Hepatic stellate cell (primary cell): ENCODE measurements around the gene ARHGEF5.
"Not testable (repeated sequence)": the region's sequence is repeated elsewhere in the genome, so short reads cannot be mapped to it uniquely, and the experiment has no call there.

Source experiments
- DNase-seq: peaks from one replicate; pipeline ENCODE4 v3.0.0; 2011; ENCODE audit warnings: low spot score

ARHGEF5 gene

GRCh38 chr7:144384071-144384470, 28.9 kb downstream of the ARHGEF5 start:
- no peak for DNase-seq

- no peak for DNase-seq
Measured at GRCh38 chr7:144384555-144385245, 29.5 kb downstream of the ARHGEF5 start.

DNA sequence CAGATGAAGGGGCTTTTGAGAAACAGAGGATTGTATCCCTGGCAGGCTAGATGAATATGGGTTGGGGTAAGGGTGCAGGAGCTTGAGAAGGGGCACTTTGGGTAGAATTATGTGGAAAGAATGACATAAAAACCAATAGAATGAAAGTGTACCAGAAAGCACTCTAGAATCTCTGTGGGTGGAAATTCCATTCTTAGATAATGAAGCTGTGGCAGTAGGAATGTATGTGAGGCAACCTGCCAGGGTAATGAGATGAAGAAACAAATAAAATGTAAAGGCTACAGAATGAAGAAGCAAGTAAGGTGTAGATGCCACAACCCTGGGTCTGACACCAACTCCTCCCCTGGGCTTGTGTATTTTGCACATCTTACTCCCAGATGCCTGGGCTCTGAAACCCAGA, 31.5 kb downstream of the ARHGEF5 start:
- no peak for DNase-seq

DNA sequence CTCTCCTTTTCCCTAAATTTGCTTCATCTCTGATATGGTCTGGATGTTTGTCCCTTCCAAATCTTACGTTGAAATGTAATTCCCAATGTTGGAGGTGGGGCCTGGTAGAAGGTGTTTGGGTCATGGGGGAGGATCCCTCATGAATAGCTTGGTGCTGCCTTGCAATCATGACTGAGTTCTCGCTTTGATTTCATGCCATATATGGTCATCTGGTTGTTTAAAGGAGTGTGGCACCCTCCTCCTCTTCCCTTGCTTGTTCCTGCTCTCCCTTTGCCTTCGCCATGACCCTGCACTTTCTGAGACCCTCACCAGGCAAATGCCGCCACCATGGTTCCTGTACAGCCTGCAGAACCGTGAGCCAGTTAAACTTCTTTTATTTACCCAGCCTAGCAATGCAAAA, 33.7 kb downstream of the ARHGEF5 start:
- no peak for DNase-seq

- DNase-seq = no peak
Measured at GRCh38 chr7:144390481-144390880, 35.3 kb downstream of the ARHGEF5 start.

DNA sequence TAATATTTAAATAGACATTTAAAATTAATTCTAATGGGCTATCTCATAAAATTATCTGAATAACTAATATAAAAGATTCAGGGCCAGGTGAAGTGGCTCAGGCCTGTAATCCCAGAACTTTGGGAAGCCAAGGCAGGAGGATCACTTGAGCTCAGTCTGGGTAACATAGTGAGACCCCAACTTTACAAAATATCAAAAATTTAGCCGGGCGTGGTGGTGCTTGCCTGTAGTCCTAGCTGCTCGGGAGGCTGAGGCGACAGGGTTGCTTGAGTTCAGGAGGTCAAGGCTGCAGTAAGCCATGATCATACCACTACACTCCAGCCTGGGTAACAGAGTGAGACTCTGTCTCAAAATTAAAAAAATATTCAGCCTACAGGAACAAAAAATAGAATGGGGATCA, 35.8 kb downstream of the ARHGEF5 start:
- no peak for DNase-seq

DNA sequence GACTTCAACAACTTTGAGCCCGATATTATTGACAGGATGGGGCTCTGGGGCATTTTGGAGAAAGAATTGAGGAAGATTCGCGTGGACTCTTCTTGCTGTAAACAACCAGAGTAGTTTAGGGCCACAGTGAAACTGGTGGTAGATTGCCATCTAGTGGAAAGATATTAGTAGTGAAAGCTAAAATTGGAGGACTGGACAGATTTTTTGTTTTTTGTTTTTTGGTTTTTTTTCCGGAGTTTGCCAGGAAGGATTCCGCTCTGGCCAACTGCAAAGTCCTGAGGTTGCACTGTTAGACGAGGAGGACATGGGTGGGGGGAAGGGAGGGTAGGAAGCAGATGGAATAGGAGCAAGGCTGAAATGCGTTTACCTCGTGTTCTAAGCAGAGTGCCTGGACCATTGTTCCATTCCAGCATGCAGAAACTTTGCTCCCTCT, 36.6 kb downstream of the ARHGEF5 start:
- peak; percentile 50 for DNase-seq

GRCh38 chr7:144397086-144397485, 41.9 kb downstream of the ARHGEF5 start:
- no peak for DNase-seq

- DNase-seq = no peak
Measured at GRCh38 chr7:144398291-144398690, 43.1 kb downstream of the ARHGEF5 start.

GRCh38 chr7:144398911-144399310, 43.7 kb downstream of the ARHGEF5 start:
- no peak for DNase-seq

DNA sequence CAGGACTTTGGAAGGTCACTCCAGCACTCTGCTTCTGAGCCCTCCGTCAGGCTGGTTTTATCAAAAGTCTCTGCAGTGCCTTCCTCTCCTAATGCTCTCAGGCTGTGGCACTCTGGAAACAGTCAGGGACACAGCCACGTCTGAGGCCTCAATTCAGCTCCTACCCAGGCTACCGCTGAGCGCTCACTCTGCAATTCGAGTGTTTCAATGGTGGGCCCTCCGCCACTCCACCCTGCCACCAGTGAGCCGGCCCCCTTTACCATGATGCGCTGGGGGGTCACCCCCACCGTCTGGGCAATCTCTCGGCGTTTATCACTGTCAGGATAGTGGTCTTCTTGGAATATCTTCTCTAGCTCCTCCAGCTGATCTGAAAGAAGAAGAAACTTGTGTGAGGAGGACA, 44.7 kb downstream of the ARHGEF5 start:
- DNase-seq = no peak

DNA sequence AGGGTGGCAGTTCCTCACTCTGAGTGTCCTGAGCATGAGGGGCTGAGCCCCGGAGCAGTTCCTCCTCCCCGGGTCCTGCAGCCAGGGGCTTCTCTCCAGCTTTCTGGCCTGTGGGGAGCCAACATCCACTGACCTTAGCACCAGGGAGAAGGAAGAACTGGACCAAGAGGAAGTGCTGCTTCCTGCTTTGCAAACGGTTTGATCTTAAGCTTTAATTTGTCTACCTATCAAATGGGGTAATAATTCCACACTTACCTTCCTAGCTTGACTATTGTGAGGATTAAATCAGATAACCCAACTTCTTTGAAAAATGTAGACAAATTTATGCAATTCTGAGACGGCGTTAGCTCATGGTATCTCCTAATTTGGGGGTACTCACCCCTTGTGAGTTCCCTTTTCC, 46.3 kb downstream of the ARHGEF5 start:
- DNase-seq = no peak

- no peak for DNase-seq
Measured at GRCh38 chr7:144403102-144403501, 47.9 kb downstream of the ARHGEF5 start.

GRCh38 chr7:144403649-144404061, 48.5 kb downstream of the ARHGEF5 start, which contains the start of gene NOBOX:
TSS of gene NOBOX (minus strand) at chr7:144403693.
- DNase-seq = no peak

DNA sequence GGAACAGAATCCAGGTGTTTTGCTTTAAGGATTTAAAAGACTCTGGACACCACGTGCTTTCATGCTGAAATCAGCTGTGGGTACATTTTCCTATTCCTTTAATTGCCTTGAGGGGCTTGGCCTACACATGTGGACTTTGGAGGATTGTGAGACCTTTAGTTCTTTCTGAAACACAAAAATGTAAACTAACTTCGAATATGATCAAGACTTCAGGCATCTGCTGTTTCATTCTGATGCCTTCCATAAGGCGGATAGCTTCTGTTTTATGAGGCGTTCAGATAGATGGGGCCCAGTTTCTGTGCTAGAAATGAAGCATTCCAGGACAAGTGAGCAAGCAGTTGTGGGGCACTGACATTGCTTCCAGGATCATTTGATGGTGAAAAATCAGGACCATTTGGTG, 49.7 kb downstream of the ARHGEF5 start:
- DNase-seq = no peak

DNA sequence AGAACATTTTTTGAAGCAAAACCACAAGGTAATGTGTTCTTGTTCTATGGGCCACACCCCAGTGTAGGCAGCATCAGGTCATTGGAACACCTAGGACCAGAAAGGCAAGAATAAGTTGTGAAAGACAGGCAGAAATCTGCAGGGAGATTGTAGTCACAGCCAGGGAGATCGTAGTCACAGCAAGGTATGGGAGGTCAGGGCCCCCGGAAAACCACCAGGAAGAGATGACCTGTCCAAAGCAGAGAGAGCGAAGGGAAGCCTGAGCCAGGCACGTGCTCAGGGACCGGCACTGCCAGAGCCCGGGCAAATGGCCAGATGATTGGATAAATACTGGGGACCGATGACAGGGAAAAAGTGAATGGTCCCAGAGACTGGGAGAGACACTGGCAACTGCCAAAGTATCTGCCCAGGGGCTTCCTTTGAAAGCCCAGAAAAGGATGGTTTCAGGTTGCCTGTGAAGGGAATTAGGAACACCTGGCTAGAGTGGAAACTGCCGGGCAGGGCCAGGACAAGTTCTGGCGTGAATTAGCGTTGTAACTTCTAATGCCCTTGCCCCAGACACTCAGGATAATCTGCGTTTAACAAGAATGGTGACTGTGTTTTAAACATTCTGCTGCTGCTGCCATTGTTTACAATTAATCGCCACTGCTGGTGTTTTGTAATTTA, 52.2 kb downstream of the ARHGEF5 start:
- no peak for DNase-seq

DNA sequence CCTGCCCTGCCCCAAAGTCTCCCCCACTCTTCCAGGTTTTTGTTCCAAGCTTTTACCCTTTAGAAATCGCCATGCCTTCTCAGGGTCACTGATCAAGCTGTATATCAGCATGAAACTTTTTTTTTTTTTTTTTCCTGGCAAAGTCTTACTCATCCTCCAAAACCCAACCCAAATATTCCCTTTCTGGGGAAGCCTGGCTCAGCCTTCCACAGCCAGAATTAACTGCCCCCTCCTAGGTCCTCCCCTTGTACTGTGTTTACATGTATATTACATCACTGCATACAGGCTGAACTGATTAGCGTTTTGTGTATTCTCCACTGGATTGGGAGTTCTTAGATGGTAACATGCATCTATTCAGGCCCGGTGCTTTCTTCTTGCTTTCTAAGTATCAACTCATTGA, 52.9 kb downstream of the ARHGEF5 start:
- DNase-seq = no peak

GRCh38 chr7:144410441-144410840, 55.2 kb downstream of the ARHGEF5 start:
- DNase-seq = no peak

GRCh38 chr7:144414815-144415214, 59.6 kb downstream of the ARHGEF5 start:
- DNase-seq = no peak

GRCh38 chr7:144415858-144416257, 60.7 kb downstream of the ARHGEF5 start:
- no peak for DNase-seq

DNA sequence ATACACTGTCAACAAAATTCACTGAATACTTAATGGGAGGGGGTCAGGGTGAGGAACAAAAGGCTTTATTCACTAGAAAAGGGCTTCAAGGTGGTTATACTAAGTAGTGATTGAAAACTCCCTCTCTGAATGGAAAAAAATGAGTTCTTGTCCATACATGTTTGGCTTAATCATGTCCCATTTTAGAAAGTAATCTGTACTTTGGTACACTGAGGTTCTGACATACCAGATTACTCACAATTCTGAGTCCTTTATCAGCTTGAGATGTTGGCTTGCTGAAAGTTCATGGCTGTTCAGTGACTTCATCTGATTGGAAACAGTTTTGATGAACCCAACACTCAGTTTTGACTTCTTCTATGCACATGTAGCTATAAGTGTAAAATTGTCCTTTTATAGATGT, 61.1 kb downstream of the ARHGEF5 start:
- DNase-seq = no peak

- not testable (repeated sequence) for DNase-seq
Measured at GRCh38 chr7:144418931-144419330, 63.7 kb downstream of the ARHGEF5 start.

DNA sequence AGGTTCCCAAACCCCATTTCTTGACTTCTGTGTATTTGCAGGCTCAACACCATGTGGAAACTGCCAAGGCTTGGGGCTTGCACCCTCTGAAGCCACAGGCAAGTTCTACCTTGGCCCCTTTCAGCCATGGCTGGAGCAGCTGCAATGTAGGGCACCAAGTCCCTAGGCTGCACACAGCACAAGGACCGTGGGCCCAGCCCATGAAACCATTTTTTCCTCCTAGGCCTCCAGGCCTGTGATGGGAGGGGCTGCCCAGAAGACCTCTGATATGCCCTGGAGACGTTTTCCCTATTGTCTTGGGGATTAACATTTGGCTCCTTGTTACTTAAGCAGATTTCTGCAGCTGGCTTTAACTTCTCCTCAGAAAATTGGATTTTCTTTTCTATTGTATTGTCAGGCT, 72.3 kb downstream of the ARHGEF5 start:
- not testable (repeated sequence) for DNase-seq

- no peak for DNase-seq
Measured at GRCh38 chr7:144428431-144428830, 73.2 kb downstream of the ARHGEF5 start.
